WI38 (cell line): Measurements from ENCODE around the gene MAD1L1.

Experiments used
- H3K4me3 ChIP-seq: 2 replicates; pipeline ENCODE4 v1.5.1; 2011; ENCODE audit warnings: low read depth, mild to moderate bottlenecking, control low read depth, low read length
- TF ChIP-seq, protein P1 (sequence below): IDR thresholded peaks from 2 replicates; pipeline ENCODE4 v1.5.1; 2012; ENCODE audit warnings: low read depth, mild to moderate bottlenecking, control low read depth, low read length

MAD1L1 gene

GRCh38 chr7:1887251-1887650, 345.5 kb downstream of the MAD1L1 start:
- TF ChIP-seq, protein P1, sequence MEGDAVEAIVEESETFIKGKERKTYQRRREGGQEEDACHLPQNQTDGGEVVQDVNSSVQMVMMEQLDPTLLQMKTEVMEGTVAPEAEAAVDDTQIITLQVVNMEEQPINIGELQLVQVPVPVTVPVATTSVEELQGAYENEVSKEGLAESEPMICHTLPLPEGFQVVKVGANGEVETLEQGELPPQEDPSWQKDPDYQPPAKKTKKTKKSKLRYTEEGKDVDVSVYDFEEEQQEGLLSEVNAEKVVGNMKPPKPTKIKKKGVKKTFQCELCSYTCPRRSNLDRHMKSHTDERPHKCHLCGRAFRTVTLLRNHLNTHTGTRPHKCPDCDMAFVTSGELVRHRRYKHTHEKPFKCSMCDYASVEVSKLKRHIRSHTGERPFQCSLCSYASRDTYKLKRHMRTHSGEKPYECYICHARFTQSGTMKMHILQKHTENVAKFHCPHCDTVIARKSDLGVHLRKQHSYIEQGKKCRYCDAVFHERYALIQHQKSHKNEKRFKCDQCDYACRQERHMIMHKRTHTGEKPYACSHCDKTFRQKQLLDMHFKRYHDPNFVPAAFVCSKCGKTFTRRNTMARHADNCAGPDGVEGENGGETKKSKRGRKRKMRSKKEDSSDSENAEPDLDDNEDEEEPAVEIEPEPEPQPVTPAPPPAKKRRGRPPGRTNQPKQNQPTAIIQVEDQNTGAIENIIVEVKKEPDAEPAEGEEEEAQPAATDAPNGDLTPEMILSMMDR: no peak
- no peak overlapping the region for H3K4me3 ChIP-seq

DNA sequence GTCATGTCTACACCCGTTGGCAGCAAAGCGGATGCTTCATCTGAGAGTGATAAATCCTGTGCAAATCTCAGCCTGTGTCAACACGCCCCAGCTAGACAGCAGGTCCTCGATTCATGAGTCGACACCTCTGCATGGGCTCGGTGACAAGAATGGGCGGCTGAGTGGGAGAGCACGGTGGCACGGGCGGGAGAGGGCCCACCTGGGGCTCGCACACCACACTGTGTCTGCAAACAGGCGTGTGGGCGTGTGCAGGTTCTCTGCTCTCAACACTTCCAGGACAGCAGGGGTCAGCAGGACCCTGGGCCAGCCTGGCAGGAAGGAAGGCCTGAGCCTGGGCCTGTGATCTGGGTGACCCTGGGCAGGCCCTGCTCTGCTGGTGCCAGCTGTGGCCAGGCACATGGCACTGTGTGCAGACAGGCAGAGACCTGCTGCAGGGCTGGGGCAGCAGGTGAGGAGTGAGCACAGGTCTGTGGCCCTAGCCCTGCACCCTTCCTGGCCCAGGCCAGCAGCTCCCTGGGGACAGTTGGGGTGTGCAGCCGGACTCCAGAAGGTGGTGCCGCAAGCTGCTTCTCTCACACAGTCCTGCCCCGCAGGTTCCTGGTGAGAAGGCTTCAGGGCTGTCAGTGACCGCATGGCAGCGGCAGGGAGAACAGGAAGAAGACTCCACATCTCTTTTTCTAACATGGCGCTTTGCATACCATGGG, 346.2 kb downstream of the MAD1L1 start:
- TF ChIP-seq, protein P1: no peak

GRCh38 chr7:1885465-1886226, 347.1 kb downstream of the MAD1L1 start:
- H3K4me3 ChIP-seq: no peak overlapping the region
- TF ChIP-seq, protein P1: no peak

More for the DNA sequence above, 346.2 kb downstream of the MAD1L1 start:
- no peak overlapping the region for H3K4me3 ChIP-seq

GRCh38 chr7:1884583-1885350, 348.0 kb downstream of the MAD1L1 start:
- TF ChIP-seq, protein P1: no peak
- H3K4me3 ChIP-seq: no peak overlapping the region

GRCh38 chr7:1883834-1884582, 348.7 kb downstream of the MAD1L1 start:
- H3K4me3 ChIP-seq: no peak overlapping the region
- TF ChIP-seq, protein P1: no peak

DNA sequence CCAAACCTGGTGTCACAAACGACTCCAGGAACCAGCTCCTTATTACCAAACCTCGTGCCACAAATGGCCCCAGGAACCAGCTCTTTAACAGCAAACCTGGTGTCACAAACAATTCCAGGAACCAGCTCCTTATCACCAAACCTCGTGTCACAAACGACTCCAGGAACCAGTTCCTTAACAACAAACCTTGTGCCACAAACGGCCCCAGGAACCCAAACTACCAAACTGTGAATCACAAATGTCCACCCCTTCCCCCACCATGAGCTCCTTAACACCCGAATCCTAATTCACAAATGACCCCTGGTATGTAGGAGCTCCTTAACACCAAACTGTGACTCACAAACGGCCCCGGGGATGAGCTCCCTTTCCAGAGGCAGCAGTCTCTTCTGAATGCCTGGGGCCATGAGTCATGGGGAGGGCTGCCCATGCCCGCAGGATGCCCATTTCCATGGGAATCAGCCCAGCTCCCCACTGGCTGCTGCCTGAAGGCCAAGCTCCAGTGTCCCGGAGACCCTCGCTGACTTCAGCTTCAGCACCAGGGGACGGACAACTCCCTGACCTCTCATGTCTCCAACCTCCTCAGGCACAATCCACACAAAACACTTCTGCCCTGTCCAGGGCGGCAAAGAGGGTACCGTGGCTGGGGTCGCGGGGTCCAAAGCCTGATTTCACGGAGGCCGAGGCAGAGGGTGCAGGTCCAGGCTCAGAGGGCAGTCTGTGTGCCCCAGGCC, 349.5 kb downstream of the MAD1L1 start:
- no peak overlapping the region for H3K4me3 ChIP-seq
- TF ChIP-seq, protein P1: no peak
